NCI-H526 treated with DMSO at 0.1 percent for 48 hours (cell line): ENCODE measurements around the gene RPL36.
"Not testable (repeated sequence)": the region's sequence is repeated elsewhere in the genome, so short reads cannot be mapped to it uniquely, and the experiment has no call there.

Experiments used
- DNase-seq: peaks from one replicate; lab custom pipeline; 2025; lab: John Stamatoyannopoulos, UW

RPL36 gene

GRCh38 chr19:5706876-5707573, 16.9 kb downstream of the RPL36 start:
- DNase-seq = no peak

GRCh38 chr19:5707576-5708575, 17.8 kb downstream of the RPL36 start:
- DNase-seq = no peak

- DNase-seq = no peak
Observed at GRCh38 chr19:5711025-5711424, 20.9 kb downstream of the RPL36 start.

GRCh38 chr19:5711713-5712161, 21.6 kb downstream of the RPL36 start:
- no peak for DNase-seq

GRCh38 chr19:5713228-5713627, 23.1 kb downstream of the RPL36 start:
- DNase-seq = no peak

- no peak for DNase-seq
Observed at GRCh38 chr19:5714816-5715215, 24.7 kb downstream of the RPL36 start.

GRCh38 chr19:5717215-5717935, 27.3 kb downstream of the RPL36 start:
- DNase-seq = no peak

- DNase-seq = no peak
Observed at GRCh38 chr19:5718037-5718578, 28.0 kb downstream of the RPL36 start.

- DNase-seq = no peak
Observed at GRCh38 chr19:5718579-5719273, 28.6 kb downstream of the RPL36 start.

GRCh38 chr19:5719274-5719960, 29.3 kb downstream of the RPL36 start:
- no peak for DNase-seq

- DNase-seq = peak; percentile 88
Observed at GRCh38 chr19:5719961-5720790, 30.1 kb downstream of the RPL36 start, which contains the start of the genes CATSPERD and LONP1. Gene CATSPERD, plus strand, starts transcription at chr19:5720637. Its CDS starts 101 bp downstream, at chr19:5720738. Gene LONP1, minus strand, starts transcription at chr19:5720146. Its CDS starts 14 bp downstream, at chr19:5720132.

- DNase-seq = no peak
Observed at GRCh38 chr19:5727453-5728050, 37.5 kb downstream of the RPL36 start.

- not testable (repeated sequence) for DNase-seq
Observed at GRCh38 chr19:5733172-5733571, 43.1 kb downstream of the RPL36 start.

GRCh38 chr19:5738423-5738822, 48.3 kb downstream of the RPL36 start:
- no peak for DNase-seq
